ENCODE data around the gene NDUFAF2. TPM values are rescaled to one million over a fixed set of nuclear protein-coding genes. Genes with fewer than 3 reads are reported as not detected.

Gene NDUFAF2
- total and polyA plus RNA-seq, 2 of the 8 experiments (the other 6 are each of a cell fraction or from before 2014, with no cell fraction given): 10.7 to 46.5 TPM

GRCh38 chr5:61137835-61138234 is 192.8 kb downstream of the NDUFAF2 start:
- no peak overlapping the region for H3K4me3 ChIP-seq (ENCODE audit: extremely low read depth in 1 of 4, insufficient read depth in 2 of 4, low read depth in 3 of 4, low read length in 4 of 4)
- ChIA-PET CTCF (ENCODE audit: partially characterized antibody) (interaction anchor here (0.6 to 1.9 kb wide), 6 partner anchors 10 to 521 kb away, joined by 3 to 14 read pairs (median 4); no protein-coding TSS in a partner anchor), POLR2A (ENCODE audit: partially characterized antibody) (interaction anchor here (0.7 kb wide), 1 partner anchor 29 kb away, joined by 3 read pairs; no protein-coding TSS in a partner anchor)
- H3K23me2 ChIP-seq (ENCODE audit: low read depth, low read length): no peaks in the 10 kb centered on the region
- no peak overlapping the region for H3K4ac ChIP-seq (replicated peaks; ENCODE audit: insufficient read length, low read depth, low read length)
- DNase-seq (ENCODE audit: low read depth in 1 of 2, low spot score in 2 of 2) (no peak), FAIRE-seq (no peak)
- no peak overlapping the region for H2AK5ac ChIP-seq (ENCODE audit: low read depth, low read length)
- no peaks in the 10 kb centered on the region for H3K36me3 ChIP-seq (ENCODE audit: control insufficient read depth in 2 of 4, insufficient read depth in 4 of 4, low read length in 3 of 4)
- H2BK15ac ChIP-seq (ENCODE audit: low read length): no peak overlapping the region
- no peak overlapping the region for H3K9ac ChIP-seq (replicated peaks in 1 of 4; ENCODE audit: extremely low read depth in 1 of 4, low read depth in 3 of 4, low read length in 3 of 4)
- H2AFZ ChIP-seq (ENCODE audit: low read length): no peak overlapping the region
- H3K79me2 ChIP-seq (ENCODE audit: control insufficient read depth in 1 of 2, insufficient read depth in 2 of 2, low read length in 2 of 2): no peaks in the 10 kb centered on the region
- 94% methylated on average over 1 of the region's 1 CpG; no CpG with 5 or more reads in 1 of the 2 experiments for WGBS, 2 experiments (ENCODE audit: extremely low coverage in 1 of 2, insufficient coverage in 1 of 2, insufficient read length in 1 of 2, insufficient replicate concordance in 2 of 2, low coverage in 1 of 2, low lambda C conversion rate in 2 of 2, missing lambda C conversion rate in 1 of 2)
- H4K20me1 ChIP-seq (replicated peaks in 1 of 2; ENCODE audit: control insufficient read depth in 1 of 2, insufficient read depth in 2 of 2, low read length in 2 of 2): no peaks in the 10 kb centered on the region
- H2BK120ac ChIP-seq (replicated peaks; ENCODE audit: low read depth, low read length): no peak overlapping the region
- H3K4me1 ChIP-seq (replicated peaks in 1 of 4; ENCODE audit: control insufficient read depth in 3 of 4, insufficient read depth in 4 of 4, low read length in 3 of 4): peaks cover 0 to 2% (median 0%) of the 10 kb centered on the region in 4 experiments; a peak in 2 of 7 replicates
- H4K91ac ChIP-seq (replicated peaks; ENCODE audit: insufficient read length, low read length): no peak overlapping the region
- no peak overlapping the region for H2BK5ac ChIP-seq (ENCODE audit: low read depth, low read length)
- H3K79me1 ChIP-seq (ENCODE audit: low read depth, low read length): no peaks in the 10 kb centered on the region
- no peaks in the 10 kb centered on the region for H3K9me3 ChIP-seq (ENCODE audit: insufficient read depth in 2 of 2, low read depth in 1 of 2, low read length in 1 of 2)
- H3K56ac ChIP-seq (replicated peaks; ENCODE audit: insufficient read length, low read depth, low read length): no peak overlapping the region
- H4K8ac ChIP-seq (ENCODE audit: extremely low read depth, insufficient read depth, low read length): no peak overlapping the region
- H2BK12ac ChIP-seq (ENCODE audit: low read depth, low read length): no peak overlapping the region
- H3K27me3 ChIP-seq (replicated peaks in 1 of 4; ENCODE audit: control insufficient read depth in 3 of 4, extremely low read depth in 1 of 4, insufficient read depth in 3 of 4, low read length in 3 of 4): no peaks in the 10 kb centered on the region
- H3K23ac ChIP-seq (ENCODE audit: insufficient read length): no peak overlapping the region
- no peak overlapping the region for H3K14ac ChIP-seq (ENCODE audit: insufficient read length)
- H2BK20ac ChIP-seq (ENCODE audit: low read length): no peak overlapping the region
- no peak overlapping the region for H4K5ac ChIP-seq (ENCODE audit: insufficient read length, low read depth, low read length)
- no peak overlapping the region for H3K4me2 ChIP-seq (ENCODE audit: insufficient read depth in 1 of 2, low read depth in 2 of 2, low read length in 2 of 2)
- H3K18ac ChIP-seq (ENCODE audit: extremely low read depth, low read length): no peak overlapping the region
- H3K27ac ChIP-seq (ENCODE audit: low read depth, low read length): no peak overlapping the region
- TF ChIP-seq EP300 (IDR thresholded peaks at IDR 0.05; ENCODE audit: borderline replicate concordance in 1 of 2, low read depth in 2 of 2, low read length in 2 of 2): no peak
- TF ChIP-seq CHD1 (IDR thresholded peaks at IDR 0.05; ENCODE audit: low read depth, low read length): no peak
- TF ChIP-seq YY1 (IDR thresholded peaks at IDR 0.05; ENCODE audit: low read depth, low read length): no peak
- TF ChIP-seq SP4 (IDR thresholded peaks at IDR 0.05; ENCODE audit: low read length): no peak
- no peak for TF ChIP-seq POU5F1 (IDR thresholded peaks at IDR 0.05; ENCODE audit: low read depth, low read length)
